Right lung (tissue), 5 donors: ENCODE data around the gene CARD14. TPM values are rescaled to one million over a fixed set of nuclear protein-coding genes. Genes with fewer than 3 reads are reported as not detected.

Experiments
- DNase-seq, 2 donors: peaks; one replicate each; pipeline ENCODE4 v3.0.0-alpha.2; 2013
- polyA plus RNA-seq, 5 donors: library from polyadenylated mRNA; unstranded; fragments of 120-200 nt; gene quantifications; one replicate each; pipeline versions ENCODE4 v1.2.1 to v1.2.3, GENCODE V29; 2013; ENCODE audit warnings: inconsistent platforms in 1 of 5, low replicate concordance in 1 of 5; ENCODE audit not compliant: insufficient read length in 5 of 5, insufficient read depth in 1 of 5

CARD14 gene
- polyA plus RNA-seq, 5 donors = 1.1 to 2.5 (median 2.3) TPM

DNA sequence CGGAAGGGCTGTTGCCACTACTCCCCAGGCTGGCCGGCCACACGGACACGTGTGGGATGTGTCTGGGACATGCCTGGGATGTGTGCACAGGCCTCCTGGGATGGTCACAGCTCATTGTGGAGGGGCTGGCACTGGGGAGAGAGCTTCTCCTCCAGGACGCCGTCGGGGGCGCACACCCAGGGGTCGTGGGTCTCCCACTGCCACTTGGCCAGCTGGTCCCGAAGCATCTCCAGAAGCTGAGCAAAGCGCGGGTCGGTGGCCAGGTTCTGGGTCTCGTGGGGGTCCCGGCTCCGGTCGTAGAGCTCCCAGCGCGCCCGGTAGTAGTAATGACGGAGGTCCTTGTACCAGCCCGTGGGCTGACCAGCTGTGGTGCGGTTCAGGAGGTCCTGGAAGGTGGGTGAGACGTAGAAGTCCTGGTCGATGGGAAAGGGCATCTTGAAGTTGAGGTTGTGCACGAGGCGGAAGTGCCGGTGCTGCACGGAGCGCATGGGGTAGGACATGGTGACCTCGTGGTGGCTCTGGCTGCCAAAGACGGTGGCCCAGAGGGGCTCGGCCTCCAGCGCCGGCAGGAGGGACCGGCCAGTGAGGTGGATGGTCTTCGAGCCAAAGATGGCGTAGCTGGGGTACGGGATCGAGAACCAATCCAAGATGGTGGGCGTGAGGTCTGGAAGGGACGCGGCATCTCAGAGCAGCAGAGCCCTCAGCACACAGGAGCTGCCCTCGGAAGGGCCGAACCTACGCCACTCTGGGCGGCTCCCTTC lies 40.7 kb downstream of the CARD14 start:
- DNase-seq = no peak

DNA sequence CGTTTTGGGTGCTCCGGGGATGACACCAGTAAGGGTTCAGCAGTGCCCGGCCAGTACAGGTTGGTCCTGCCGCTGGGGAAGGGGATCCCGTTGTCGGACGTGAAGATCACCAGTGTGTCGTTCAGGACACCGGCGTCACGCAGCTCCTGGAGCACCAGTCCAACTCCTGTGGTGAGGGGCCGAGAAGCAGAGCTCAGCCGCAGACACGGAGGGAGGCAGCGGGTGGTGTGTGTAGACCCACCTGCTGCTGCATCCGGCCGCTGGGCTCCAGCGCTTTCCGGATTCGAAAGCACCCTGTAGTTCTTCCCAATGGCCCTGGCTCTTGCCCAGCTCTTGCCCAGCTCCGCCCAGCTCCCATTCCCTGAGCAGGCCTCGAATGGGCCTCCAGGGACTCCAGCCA lies 42.3 kb downstream of the CARD14 start:
- DNase-seq = no peak

DNA sequence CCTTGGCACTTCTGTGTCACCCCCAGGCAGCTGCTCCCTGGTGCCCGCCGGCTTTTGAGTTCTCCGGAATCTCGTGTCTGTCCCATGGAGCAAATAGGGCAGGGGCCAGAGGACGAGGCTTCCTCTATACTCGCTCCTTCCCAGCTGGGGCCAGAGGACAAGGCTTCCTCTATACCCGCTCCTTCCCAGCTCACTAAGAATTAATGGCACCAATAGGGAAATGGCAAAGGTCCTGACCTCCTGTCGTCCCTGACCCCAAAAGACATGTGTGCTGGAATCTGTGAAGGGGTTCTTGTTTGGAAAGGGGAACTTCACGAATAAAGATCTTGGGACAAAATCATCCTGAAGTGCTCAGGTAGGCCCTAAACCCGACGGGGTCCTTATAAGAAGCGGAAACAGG lies 42.7 kb downstream of the CARD14 start:
- no peak for DNase-seq

DNA sequence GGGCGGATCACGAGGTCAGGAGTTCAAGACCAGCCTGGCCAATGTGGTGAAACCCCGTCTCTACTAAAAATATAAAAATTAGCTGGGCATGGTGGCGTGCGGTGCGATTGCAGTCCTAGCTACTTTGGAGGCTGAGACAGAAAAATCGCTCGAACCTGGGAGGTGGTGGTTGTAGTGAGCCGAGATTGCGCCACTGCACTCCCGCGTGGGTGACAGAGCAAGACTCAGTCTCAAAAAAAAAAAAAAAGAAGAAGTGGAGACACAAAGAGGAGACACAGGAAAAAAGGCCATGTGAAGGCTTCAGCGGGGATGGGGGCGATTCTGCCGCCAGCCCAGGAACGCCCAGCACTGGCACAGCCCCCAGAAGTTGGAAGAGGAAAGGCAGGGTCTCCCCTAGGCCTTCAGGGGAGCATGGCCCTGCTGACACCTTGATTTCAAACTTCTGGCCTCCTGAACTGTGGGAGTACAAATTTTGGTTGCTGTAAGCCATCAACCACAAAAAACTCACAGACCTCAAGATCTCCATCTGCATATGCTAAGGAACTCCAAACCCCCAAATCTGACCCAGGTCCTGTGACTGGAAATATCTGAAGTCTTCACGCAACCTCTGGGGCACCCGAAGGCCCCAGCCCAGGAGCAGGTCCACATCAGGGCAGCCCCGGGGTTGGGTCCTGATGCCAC lies 43.3 kb downstream of the CARD14 start:
- no peak for DNase-seq

DNA sequence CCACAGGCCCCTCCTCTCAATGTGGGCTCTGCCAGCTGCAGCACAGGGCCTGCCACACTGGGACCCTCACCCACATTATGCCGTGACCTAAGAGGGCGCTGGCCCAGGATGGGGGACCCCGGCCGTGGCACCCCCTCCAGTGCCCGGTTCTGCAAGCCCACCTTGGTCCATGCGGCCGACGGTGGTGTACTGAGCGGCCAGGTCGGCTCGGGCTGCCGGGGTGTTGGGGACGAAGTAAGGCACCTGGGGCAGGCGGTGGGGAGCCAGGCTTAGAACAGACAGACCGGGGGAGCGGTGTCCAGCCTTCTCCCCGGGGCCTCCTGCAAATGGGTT lies 43.8 kb downstream of the CARD14 start:
- no peak for DNase-seq

DNA sequence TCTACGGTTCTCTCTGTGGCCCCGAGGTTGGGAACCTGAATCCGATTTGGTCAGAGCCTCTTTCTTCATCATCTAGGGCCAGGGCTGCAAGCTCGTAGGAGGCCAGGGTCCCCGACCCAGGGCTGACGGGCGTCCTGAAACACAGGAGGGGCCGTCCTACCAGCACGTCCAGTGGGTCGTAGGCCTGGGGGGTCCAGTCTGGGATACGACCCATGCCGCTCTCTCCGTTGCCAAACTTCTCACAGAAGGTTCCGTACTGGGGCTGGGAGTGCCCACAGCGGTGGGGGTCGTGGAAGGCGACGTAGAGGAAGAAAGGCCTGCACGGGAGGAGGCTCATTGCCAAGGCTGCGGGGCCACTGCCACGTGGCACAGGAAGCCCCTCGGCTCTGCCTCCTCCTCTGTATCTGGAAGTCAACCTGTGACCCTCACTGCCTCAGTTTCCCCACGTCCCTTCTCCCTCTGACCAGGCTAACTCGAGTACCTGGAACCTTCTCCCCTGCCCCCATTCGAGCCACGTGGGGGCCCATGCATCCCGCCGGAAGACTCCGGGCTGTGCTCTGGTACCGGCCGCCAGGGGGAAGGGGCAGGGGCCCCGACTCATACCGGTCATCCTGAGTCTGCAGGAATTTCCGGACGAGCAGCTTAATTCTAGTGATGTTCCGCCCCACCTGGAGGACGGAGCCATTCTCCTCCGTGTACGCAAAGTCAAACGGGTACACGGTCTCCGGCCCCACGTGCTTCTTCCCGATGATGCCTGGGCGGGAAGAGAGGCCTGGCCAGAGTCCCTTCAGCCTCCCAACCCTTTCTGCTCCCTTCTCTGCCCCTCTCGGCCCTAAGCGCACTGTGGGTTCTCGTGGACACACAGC lies 44.4 kb downstream of the CARD14 start:
- DNase-seq = no peak

DNA sequence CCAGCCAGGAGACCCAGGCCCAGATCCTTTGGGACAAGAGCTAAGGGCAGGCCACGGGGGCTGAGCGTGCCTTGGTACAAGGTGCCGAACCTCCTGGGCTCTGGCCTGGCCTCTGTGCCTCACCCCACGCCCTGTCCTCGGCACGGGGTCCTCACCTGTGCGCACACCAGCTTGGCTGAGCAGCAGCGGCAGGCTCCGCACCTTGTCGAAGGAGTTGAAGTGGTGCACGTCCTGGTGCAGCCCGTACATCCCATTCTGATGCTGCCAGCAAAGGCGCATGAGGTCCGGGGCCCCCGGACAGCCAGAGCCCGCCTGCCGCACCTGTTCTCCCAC lies 45.0 kb downstream of the CARD14 start:
- DNase-seq = no peak

DNA sequence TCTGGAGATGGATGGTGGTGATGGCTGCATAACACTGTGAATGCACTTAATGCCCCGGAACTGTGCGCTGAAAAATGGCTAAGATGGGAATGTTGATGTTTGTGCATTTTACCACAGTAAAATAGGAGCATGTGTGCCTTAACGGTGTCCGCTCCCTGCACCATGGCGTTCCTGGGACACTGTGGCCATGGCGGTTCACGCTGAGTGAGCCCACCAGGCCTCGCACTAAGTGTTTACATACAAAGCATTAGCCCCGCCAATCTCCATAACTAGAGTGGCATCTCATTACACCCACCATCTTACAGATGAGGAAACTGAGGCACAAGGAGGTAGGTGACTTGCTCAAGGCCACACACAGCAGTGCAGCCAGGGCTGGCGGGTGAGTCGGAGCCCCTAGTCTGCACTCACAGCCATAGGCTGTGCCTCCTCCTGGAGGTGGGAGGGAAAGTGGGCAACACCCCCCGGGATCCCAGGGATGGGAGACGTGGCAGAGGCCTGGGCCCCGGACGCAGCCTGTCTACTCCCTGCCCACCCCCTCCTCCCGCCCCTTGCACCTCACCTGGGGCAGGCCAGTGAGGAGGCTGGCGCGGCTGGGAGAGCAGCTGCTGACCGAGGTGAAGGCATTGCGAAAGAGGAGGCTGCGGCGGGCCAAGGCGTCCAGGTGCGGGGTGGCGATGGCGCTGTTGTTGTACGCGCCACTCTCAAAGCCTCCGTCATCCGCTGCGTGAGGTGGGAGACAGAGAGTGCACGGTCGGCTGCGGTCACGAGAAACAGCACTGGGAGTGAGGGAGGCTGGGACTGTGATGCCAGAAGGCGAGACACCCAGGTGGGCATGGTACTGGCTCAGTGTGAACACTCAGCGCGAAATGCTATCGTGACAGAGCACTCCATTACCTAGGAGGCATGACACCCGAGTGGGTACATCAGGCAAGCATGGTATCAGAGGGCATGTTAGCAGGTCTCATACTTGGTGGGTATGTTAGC lies 46.9 kb downstream of the CARD14 start:
- no peak for DNase-seq

DNA sequence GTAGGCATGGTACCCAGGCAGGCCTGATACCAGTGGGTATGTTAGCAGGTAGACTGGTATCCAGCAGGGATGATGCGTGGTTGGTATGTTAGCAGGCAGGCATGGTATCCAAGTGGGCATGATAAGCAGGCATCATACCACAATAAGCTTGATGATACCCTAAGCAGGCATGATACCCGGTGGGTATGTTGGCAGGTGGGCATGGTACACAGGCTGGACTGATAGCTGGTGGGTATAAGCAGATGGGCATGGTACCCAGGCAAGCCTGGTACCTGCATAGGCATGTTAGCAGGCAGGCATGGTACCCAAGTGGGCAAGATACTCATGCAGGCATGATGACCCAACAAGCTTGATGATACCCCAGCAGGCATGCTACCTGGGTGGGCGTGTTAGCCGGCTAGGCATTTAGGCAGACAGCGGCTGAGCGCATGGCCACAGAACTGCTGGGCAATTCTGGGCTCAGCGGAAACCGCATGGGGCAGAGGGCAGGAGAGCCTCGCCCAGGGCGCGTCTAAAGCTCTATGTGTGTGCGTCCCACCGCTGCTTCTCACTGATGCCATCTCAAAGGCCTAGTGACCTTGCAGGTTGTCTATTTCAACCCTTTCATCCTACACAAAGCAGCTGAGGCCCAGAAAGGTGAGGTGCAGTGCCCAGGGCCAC lies 48.0 kb downstream of the CARD14 start:
- no peak for DNase-seq

DNA sequence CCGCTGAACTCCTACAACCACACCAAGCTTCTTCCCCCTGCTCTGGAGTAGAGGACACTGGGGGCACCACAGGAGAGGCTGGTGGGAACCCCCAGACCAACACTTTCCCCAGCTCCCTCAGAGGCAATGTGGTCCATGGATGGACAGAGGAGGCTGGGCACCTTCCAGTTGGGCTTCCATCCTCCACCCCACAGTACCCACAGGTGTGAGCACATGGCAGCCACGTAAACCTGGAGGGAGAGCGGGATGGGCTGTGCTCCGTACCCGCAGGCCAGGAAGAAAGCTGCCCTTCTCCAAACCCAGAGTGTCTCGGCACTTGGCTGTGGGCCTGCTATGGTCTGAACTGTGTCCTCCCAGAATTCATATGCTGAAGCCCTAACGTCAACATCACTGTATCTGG lies 48.6 kb downstream of the CARD14 start:
- DNase-seq = no peak

DNA sequence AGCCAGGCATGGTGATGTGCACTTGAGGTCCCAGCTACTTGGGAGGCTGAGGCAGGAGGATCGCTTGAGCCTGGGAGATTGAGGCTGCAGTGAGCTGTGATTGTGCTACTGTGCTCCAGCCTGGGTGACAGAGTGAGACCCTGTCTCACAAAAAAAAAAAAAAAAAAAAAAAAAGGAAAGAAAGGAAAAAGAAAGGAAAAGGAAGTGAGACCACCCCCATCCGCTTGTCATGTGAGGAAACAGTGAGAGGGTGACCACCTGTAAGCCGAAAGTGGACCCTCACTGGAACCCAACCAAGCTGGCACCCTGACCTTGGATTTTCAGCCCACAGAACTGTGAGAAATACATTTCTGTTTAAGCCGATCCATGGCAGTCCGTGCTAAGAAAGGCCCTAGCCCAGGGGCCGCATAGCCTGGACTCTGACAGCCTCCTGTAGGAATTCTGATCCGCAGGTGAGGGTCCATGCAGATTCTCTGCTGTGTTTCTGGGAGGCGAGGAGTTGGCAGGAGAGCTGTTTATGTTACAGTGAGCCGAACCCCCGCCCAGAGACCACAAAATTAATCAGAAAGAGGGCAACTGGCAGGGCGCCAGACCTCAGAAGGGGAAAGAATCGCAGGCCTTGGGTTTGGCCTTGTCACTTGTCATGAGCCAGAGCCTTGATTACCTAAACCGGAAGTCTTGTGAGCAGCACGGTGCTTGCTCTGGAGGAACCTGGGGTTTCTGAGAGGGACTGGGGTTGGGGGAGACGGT lies 49.4 kb downstream of the CARD14 start:
- peak; percentile 59 to 60 for DNase-seq

DNA sequence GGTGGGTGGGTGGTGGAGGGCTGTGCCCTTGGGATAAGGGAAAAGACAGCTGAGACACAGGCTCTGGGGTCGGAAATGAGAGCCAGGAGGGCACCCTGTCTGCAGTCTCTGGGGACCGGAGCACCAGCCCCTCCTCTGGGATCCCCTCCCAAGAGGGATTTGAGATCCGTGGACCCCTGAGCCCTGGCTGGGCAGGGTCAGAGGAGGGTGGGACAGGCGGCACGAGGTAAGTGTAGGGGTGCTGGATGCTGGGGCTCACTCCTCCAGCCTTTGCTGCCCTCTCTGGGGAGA lies 49.9 kb downstream of the CARD14 start:
- no peak for DNase-seq

DNA sequence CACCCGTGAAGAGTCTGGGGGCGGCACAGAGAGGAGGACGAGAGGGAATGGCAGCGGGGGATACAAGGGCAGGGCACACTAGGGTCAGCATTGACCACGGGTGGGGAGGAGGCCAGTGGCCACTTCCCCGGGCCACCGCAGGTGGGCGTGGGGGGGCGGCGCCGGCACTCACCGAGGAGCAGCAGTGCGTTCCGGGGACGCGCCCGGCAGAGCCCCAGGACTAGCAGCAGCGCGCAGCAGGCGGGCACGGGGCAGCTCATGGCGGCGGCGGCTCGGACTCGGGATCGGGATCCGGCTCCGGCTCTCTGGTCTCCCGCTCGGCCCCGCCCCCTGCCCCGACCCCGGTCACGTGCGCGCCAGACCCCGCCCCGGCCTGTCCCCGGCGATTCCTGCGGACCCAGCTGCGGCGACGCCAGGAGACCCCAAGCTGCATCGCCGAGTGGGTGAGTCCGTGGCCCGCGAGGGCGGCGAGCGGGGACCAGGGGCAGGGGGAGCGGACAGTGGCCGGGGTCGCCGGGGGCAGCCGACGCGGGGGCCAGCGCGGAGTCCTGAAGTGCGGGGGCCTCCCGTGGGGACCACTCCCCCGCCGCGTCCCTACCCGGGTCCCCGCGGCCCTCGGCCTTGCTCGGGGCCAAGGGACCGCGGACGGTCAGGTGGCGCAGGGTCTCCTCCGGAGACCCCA lies 50.4 kb downstream of the CARD14 start, which contains the start of the genes SGSH and SLC26A11:
Gene SGSH (minus strand): TSS at position 280 of the 682 bp plus-strand sequence. CDS start 20 bp downstream, at position 260.
Gene SLC26A11 (plus strand): TSS at position 374 of the 682 bp plus-strand sequence. CDS start 1,134 bp downstream, outside the sequence.
- peak; percentile 61 to 68 for DNase-seq

DNA sequence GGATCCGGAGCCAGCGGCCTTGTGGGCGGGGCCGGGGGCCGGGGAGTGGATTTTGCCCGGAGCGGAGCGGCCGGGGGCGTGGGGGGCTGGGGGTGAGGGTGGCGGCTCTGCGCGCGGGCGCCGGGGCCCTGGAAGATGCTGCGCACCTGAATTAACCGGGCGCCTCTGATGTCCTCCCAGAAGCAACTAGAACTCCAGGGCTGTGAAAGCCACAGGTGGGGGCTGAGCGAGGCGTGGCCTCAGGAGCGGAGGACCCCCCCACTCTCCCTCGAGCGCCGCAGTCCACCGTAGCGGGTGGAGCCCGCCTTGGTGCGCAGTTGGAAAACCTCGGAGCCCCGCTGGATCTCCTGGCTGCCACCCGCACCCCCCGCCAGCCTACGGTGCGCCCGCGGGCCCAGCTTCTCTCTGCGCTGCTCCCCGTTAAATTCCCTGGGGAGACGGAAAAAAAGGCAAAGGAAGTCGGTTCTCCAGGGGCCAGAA lies 50.9 kb downstream of the CARD14 start:
- peak; percentile 3 to 8 for DNase-seq

DNA sequence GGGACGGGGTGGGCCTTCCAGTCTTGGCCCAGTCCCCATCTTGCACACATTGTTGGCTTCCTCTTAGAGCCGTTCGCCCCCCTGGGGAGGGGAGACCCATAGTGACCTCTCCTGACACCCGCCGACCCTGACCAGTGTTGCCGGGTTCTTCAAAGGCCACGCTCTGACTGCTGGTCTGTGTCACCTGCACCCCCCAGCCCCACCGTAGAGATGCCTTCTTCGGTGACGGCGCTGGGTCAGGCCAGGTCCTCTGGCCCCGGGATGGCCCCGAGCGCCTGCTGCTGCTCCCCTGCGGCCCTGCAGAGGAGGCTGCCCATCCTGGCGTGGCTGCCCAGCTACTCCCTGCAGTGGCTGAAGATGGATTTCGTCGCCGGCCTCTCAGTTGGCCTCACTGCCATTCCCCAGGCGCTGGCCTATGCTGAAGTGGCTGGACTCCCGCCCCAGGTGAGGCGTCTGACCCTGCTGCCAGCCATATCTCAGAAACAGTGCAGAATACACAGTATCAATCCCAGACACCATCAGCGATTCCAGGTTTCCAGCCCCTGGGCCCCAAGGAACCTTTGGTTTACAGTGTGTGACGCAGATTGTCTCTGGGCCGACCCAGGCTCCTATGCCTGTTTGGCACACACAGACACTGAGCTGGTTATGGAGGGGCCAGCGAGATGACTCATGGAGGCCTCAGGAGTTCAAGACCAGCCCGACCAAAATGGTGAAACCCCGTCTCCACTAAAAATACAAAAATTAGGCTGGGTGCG lies 51.7 kb downstream of the CARD14 start:
- DNase-seq = no peak

DNA sequence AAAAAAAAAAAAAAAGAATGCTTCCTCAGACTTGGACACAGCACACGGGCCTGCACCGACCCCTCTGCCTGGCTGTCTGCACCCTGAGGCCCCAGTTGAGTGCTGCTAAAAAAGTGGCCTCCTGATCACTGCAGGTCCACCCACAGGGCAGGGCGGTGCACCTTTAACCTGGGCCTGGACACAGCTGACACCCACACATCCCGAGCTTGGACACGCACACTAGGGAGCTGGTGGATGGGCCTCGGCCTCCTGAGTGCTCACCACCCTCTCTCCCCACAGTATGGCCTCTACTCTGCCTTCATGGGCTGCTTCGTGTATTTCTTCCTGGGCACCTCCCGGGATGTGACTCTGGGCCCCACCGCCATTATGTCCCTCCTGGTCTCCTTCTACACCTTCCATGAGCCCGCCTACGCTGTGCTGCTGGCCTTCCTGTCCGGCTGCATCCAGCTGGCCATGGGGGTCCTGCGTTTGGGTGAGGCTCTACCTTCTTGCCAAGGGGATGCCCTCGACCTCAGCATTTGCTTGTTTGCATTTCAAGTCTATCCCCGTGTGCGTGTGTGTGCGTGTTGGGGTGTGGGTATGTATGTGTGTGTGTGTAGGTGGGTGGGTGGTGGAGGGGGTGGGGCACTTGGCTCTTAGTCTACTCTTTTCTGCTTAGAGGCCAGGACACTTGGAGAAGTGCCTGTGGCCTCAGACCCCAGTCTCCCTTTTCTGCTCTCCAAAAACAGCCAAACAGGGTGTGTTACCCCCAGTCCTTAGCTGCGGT lies 52.7 kb downstream of the CARD14 start:
- no peak for DNase-seq

DNA sequence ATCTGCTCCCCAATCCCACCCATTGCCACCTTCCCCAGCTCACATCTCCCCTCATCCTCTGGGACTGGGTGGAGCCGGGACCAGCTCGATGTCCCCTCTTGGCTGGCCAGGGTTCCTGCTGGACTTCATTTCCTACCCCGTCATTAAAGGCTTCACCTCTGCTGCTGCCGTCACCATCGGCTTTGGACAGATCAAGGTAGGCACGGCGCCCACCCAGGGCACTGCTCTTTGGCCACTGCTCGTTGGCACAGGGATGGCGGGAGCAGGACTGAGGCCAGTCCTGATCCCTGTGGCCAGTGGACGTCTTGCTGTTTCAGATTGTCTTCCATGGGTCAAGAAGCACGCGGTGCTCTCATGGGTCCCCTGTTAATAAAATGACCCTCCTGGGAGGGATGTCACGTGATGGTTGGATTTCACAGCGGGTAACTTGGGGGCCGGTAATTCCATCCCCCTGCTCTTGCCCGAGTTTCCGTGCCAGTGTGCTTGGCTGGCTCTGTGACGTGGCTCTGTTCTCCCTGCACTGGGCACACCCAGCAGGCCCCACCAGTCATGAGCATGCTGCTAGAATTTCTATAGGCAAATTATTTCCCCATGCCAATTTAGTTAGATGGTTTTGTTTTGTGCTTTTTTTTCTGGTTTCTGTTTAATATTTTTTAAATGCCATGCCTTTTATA lies 53.4 kb downstream of the CARD14 start:
- no peak for DNase-seq
